ENCODE data around the gene SLC16A10.
A peak's percentile ranks its signal among the peaks of the same experiment; 100 is the strongest.
"Not testable (repeated sequence)": the region's sequence is repeated elsewhere in the genome, so short reads cannot be mapped to it uniquely, and the experiment has no call there.

Gene SLC16A10, protein sequence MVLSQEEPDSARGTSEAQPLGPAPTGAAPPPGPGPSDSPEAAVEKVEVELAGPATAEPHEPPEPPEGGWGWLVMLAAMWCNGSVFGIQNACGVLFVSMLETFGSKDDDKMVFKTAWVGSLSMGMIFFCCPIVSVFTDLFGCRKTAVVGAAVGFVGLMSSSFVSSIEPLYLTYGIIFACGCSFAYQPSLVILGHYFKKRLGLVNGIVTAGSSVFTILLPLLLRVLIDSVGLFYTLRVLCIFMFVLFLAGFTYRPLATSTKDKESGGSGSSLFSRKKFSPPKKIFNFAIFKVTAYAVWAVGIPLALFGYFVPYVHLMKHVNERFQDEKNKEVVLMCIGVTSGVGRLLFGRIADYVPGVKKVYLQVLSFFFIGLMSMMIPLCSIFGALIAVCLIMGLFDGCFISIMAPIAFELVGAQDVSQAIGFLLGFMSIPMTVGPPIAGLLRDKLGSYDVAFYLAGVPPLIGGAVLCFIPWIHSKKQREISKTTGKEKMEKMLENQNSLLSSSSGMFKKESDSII

DNA sequence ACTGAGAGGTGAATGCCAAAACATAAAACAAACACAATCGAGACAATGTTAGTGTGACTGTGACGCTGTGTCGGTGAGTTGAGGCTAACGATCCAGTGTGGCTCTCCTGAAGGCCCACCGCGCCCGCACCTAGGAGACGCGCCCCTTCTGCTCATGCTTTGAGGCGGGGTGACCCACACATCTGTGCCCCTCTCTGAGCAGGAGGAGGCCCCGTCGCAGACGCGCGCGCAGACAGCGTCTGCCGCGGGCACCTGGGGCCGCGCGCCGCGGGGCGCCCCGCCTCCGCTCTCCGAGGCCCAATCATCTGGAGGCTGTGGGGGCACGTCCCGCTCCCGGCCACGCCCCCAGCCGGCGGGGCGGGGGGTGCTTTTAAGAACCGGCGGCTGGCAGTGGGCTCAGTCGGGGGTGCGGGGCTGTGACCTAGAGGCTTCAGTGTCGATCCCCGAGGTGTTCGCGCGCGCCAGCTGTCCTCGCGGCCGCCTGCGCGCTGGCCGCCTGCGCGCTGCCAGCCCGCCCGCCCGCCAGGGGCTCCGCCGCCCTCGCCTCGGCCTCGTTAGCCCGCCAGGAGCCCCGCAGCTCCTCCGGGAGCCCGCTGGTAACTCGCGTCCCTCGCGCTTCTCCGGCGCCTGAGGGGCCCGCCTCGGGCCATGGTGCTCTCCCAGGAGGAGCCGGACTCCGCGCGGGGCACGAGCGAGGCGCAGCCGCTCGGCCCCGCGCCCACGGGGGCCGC, at the start of gene SLC16A10:
TSS of gene SLC16A10 (plus strand) at position 398 of the 730 bp plus-strand sequence. CDS start at position 648, 250 bp downstream.
- DNase-seq = peak; percentile 92

DNA sequence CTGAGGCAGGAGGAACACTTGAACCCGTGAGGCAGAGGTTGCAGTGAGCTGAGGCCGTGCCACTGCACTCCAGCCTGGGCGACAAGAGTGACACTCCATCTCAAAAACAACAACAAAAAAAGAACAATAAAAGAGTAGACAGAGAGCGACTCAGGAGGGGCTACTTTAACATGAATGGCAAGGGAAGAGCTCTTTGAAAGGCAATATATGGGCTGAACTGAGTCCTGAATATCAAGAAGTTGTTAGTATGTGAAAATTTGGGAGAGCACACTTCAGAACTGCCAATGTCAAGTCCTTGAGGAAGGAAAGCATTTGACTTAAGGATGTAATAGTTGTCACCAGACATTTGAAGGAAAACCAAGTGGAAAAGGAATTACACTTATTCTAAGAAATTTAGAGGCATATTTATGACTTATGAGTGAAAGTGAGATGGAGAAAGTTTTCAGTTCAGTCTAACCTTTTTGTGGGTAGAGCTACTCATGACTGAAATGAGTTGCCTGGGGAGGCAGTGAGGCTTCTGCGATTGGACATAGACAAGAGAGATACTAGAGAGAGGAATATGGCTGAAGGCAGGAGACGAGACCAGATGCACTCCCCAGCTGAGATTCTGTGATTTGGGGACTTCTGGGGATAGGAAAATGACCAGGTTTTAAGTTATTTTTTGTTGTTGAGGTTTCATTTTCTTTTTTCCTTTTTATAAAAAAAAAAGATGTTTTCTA, 48.6 kb upstream of the SLC16A10 start:
- no peak for DNase-seq

DNA sequence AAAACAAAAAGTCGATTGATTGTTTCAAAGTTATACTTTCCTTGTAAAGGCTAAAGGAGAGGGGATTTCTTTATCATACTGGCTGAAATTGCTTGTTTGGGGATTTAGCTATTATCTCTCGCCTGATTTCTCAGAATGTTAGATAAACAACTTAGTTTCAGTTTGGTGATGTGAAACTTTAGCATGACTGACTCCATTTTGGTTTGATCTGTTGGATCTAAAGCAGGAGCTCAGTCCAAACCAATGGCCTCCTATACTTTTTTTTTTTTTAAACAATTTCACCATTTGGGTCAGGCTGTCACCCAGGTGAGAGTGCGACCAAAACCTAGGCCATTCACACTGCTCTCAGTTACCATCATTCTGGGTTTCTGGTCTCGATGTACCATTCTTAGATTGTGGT, 45.4 kb upstream of the SLC16A10 start:
- DNase-seq = no peak

DNA sequence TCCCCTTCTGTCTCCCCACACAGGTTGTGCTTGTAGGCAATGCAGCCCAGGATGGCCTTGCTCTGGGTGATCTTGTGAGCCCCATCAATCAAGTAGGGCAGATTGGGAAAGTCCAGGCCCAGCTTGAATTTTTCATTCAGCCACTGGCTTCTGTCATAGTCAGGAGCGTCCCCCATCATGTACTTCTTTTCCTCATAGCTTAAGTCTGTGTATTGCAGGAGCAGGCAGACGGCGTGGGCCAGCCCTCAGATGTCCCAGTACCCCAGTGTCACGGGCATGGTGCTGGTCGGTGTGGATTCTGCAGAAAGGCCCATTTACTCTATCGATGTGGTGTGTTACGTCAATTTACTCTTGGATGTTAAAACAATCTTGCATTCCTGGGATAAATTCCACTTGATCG, 40.1 kb upstream of the SLC16A10 start:
- DNase-seq = no peak

DNA sequence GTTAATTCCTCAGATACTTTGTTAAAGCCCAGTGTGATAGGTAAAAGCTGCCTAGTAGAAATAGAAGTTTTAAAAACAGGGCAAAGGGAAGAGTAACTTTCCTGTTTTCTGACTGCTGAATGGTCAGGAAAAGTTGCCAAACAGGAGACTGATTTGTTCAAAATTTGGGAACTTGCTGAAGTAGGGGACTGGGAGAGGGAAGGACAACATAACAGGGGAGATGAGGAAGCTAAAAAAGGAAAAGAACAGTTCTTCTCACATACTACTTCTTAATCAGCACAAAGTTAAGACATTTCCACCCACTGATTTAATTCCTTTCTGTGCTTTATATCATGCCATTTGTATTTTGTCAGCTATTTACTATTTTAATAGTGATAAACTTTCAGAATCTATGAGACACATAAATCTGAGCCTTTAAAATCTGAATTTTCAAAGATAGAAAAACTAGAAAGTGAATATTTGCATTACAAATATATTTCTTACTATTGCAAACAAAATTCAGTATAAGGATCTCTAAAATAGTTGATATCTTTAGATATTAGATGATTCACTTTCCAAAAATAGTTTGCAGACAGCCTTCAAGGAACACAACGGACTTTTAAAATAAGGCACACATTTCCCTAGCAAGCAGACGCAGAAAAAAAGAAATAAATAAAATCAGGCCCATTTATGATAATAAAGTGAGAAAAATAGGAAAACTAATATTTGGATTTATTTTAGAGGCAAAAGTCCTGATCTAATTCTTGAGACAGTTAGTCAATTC, 36.9 kb upstream of the SLC16A10 start:
- DNase-seq = no peak

DNA sequence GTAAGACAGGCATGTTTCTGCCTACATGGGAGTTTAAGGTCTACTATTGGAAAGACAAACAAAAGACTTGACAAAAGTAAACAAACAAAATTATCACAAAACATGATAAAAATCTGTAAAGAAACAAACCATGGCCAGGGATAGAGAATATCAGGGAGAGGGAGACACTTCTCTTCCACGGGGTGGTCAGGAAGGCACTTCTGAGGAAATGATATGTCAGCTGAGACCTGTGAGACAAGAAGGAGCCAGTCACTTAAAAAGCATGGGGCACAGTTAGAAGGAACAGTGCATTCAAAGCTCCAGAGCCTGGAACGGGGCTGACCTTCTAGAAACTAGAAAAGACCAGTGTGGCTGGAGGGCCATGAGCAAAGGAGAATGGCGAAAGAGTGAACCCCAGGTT, 35.1 kb upstream of the SLC16A10 start:
- no peak for DNase-seq

DNA sequence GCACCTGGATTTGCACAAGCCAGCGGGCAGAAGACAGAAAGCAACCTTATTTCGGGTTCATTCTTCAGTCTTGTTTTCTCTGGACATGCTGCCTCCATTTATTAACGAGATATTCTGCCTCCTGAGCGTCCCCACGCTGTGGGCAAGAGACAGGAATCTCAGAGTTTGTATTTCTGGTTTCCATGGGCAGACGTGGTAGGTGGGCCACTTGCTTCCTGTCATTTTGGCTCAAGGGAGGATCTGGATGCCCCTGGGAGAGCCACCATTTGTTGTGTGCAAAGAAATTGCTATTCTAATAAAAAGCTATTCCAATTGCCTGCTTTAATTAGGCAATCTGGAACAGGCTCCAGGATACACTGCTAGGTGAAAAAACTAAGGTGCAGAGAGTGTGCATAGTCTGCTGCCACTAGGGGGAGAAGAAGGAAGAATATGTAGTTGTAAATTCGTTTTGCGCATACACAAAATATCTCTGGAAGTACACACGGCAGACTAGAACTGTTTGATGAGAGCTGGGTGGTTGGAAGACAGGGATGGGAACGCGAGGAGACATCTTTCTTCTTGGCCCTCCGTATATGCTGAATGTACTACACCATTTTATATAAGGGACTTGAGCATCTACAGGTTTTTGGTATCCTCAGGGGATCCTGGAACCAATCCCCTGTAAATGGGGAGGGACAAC, 30.1 kb upstream of the SLC16A10 start:
- DNase-seq = peak; percentile 59

DNA sequence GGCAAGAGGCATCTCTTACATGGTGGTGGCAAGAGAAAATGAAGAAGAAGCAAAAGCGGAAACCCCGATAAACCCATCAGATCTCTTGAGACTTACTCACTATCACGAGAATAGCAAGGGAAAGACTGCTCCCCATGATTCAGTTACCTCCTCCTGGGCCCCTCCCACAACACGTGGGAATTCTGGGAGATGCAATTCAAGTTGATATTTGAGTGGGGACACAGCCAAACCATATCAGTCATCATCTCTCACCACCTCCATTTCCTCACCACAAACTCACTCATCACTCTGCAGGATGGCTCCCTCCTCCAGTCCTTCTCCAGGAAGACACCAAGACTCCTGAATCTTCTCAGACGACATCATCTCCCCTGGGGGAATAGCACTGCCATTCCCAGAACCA, 25.8 kb upstream of the SLC16A10 start:
- no peak for DNase-seq

DNA sequence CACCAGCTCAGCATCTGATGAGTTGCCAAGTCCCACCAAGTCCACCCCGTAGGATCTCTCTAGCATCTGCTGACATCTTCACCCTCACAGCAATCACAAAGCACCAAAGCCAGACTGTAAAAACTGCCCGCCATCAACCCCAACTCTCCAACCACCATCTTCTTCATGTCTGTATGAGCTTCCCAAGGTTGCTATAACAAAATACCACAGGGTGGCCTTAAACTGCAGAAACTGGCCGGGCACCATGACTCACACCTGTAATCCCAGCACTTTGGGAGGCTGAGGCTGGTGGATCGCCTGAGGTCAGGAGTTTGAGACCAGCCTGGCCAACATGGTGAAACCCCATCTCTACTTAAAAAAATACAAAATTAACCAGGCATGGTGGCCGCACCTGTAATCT, 25.3 kb upstream of the SLC16A10 start:
- not testable (repeated sequence) for DNase-seq

DNA sequence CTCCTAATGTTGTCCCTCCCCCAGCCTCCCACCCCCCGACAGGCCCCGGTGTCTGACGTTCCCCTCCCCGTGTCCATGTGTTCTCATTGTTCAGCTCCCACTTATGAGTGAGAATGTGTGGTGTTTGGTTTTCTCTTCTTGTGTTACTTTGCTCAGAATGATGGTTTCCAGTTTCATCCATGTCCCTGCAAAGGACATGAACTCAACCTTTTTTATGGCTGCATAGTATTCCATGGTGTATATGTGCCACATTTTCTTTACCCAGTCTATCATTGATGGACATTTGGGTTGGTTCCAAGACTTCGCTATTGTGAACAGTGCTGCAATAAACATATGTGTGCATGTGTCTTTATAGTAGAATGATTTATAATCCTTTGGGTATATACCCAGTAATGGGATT, 24.4 kb upstream of the SLC16A10 start:
- not testable (repeated sequence) for DNase-seq

DNA sequence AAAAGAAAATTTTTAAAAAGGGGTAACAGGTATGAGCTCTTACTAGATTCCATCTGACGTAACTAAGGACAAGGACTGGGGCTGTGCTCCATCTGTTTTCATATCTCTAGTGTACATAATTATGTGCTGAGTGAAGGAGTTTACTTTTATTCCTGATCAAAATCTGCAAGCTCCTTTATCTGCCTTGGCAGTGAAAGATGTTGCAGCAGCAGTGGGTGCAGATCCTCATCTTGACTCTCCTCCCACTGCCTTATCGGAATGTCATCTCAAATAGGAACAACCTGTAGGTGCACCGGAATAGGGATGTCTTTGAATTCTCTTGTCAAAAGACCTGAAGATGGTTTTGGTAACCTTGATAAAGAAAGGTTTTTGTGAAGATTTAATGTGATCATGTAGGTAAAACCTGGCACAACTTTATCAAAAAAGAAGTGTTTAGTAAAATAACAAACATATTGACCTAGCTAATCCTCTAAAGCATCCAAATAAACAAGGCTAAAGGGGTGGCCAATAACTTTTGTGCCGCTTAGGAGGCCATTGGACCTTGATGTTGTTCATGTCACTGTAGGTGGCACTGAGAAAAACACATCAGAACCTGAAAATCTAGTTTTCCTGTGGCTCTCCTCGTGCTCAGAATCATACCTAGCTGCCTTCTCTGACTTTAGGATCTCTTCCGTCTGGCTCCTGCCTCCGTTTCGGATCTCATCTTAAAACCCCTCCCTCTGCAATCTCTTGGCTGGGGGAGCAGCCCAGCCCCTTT, 19.0 kb upstream of the SLC16A10 start:
- DNase-seq = no peak

DNA sequence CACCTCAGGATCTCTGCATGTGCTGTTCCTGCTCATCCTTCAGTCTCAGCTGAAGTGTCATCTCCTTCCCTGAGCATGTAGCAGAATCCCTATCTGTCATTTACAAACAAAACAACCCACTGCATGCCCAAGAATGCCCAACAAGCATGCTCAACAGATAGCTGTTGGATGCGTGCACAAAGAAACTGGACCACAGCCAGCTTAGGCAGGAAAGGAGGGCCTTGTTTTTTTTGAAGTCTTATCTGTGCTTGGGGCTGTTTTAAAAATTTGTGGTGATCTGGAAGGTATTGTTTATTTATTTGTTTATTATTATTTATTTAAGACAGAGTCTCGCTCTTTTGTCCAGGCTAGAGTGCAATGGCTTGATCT, 18.5 kb upstream of the SLC16A10 start:
- DNase-seq = no peak

DNA sequence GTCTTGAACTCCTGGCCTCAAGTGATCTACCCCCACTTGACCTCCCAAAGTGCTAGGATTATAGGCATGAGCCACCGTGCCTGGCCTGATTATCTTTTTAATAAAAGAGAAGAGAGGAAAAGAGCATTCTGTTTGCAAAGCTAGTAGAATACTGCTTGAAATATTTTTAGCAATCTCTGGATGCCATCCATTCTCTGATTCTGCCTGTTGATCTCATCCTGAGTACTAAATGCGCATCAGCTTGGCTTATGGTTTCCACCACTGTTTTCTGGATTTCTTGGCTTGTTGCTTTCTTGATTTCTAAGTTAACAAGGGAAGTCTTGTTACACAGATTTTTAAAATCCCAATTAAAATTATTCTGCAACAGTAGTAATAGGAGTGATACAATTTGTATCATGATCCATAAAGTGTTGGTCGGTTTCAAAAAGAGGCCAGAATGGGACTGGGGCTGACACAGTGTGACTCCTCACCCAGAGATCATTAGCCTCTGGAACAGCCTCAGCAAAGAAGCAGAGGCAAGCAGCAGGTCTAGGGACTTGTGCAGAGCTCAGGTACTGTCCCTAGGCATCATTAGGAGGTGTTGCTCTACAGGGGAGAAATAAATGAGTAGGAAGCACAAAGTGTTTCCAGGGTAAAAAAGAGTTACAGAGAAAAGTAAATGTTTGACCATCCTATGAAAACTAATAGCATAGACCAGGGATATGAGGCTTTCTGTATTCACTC, 17.8 kb upstream of the SLC16A10 start:
- no peak for DNase-seq

DNA sequence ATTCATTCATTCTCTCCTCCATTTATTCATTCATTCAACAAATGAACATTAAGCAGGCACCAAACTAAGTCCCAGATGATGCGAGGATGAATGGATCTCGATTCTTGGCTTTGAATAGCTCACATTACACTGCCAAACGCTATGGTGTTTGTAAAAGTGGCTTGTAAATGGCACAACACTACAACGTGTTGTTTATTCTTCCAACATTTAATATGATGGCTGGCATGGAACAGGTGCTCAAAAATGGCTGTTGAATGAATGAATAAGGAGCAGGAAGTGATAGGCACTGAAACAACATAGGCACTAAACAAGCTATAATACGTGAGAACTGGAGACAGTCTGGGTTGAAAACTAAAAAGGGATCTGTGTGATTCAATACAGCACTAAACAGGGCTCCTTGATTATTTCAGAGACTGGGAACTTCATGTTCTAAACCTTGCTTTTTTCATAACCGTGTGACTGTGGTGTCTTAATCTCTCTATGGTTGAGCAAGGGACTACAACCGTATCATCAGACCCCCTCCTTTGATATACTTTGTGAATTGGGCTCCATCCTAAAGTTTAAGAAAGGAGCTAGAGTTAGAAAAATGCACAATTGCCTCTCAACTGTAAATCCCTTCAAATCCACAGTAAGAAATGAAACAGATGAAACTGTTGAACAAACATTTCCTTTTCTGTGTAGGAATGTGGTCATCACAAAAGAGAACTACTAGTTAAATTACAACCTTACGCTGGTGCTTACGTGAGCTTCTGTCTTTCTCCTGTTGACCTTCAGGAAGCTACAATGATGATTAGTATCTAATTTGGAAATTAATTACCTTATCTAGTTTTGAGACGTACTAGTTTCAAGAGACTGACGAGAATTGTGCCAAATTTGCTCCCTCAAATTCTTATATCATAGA, 16.9 kb upstream of the SLC16A10 start:
- DNase-seq = no peak

DNA sequence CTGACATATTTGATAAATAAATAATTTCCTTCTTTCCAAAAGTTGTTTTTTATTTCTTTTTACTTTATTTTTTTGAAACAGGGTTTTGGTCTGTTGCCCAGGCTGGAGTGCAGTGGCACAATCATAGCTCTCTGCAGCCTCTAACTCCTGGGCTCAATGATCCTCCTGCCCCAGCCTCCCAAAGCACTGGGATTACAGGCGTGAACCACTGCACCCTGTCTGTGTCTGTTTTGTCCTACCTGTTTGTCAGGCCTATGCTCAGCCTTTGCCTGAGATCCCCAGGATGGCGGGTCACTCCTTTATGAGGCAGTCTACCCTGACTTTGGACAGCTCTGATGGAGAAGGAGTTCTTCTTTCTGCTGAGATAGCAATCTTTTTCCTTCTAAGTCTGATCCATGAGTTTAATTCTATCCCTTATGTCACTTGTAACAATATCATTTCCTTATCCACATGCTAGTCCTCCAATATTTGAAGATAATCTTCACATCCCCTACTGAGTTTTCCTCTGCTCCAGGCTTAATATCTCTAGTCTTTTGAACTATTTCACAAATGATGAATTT, 14.4 kb upstream of the SLC16A10 start:
- DNase-seq = no peak

DNA sequence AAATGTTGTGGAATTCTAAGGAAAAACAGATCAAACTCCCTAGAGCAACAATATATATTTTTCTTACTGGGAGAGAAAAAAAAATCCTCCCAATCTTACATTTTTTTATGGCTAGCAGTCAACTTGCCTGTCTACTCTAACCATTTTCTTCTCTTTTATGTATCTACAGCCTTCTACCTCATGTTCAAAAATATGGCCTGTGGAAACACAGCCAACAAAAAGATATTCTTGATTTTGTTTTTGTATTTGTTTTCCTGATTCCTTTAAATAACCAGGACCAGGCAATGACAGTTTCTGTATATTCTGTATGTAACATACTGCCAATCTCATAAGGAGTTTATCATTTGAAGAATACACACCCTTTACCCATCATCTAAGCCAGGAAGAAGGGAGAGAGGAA, 13.0 kb upstream of the SLC16A10 start:
- DNase-seq = no peak

DNA sequence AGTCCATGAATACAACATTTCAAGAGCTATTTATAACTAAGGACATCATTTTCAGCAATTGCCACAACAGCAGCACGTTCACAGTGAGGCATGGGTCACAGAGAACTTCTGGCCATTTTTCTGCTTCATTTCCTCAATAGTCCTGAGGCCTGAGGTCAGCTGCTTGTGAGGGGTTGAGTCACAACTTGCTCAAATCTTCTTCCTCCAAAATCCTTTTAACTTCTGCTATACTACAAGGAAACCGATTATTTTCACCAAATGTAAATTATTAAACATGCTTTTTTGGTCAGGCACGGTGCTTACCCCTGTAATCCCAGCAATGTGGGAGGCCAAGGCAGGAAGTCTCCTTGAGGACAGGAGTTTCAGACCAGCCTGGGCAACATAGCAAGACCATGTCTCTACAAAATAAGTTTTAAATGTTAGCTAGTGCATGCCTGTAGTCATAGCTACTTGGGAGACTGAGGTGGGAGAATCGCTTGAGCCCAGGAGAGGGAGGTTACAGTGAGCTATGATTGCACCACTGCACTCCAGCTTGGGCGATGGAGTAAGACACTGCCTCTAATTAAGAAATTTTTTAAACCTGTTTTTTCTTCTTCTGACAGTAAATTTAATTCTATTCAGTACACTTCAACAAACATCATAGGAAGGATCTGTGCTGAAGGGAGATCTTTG, 11.1 kb upstream of the SLC16A10 start:
- no peak for DNase-seq

DNA sequence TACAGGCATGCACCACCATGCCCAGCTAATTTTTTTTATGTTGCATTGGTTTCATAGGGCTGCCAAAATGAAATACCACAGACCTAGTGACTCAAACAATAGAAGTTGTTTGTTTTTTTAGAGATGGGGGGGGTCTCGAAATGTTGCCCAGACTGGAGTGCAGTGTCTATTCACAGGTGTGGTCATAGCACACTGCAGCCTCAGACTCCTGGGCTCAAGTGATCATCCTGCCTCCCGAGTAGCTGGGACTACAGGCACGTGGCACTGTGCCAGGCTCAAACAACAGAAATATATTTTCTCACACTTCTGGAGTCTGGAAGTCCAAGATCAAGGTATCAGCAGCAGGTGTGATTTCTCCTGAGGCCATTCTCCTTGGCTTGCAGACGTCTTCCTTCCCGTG, 6.6 kb upstream of the SLC16A10 start:
- DNase-seq = peak; percentile 8

DNA sequence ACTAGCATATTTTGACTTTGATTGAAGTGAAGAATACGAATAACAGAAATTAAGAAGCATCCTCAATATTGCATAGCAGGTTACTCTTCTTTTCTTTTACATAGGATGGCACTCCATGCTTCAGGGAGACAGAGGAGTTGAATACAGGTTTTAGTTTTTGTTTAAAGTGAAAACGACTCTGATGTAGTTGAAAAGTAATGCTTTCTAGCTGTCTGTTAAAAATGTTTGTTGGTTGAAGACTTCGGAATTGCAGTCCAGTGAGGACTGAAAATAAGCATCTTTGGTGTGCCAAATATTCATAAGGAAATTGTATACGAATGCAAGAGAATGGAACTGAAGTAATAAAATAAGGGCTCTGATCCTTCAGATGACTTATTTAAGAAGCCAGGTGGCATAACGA, 618 bp upstream of the SLC16A10 start:
- DNase-seq = no peak
